CD4-positive, alpha-beta T cell treated with Interleukin-10 for 1 hour (primary cell): ENCODE measurements around the gene BUD31.
A peak's percentile ranks its signal among the peaks of the same experiment; 100 is the strongest.

ENCODE experiments used
- DNase-seq: peaks from one replicate; pipeline ENCODE4 v3.0.0-alpha.2; 2020

BUD31 gene

GRCh38 chr7:99438573-99439480 is 30.1 kb downstream of the BUD31 start, which contains the start of the genes CPSF4 and PTCD1:
Gene CPSF4 (plus strand): TSS chr7:99438943. CDS start chr7:99439083, 140 bp downstream.
Gene PTCD1 (minus strand): TSS chr7:99438798. CDS start chr7:99435242, 3,556 bp downstream.
- DNase-seq: peak; percentile 92

GRCh38 chr7:99440195-99440594 is 31.4 kb downstream of the BUD31 start:
- DNase-seq: no peak

- no peak for DNase-seq
Observed at GRCh38 chr7:99446096-99446495, 37.3 kb downstream of the BUD31 start.

GRCh38 chr7:99447943-99448342 is 39.2 kb downstream of the BUD31 start:
- DNase-seq: peak; percentile 16

GRCh38 chr7:99448855-99449254 is 40.1 kb downstream of the BUD31 start:
- DNase-seq: no peak

GRCh38 chr7:99449326-99449725 is 40.6 kb downstream of the BUD31 start:
- DNase-seq: no peak

- no peak for DNase-seq
Observed at GRCh38 chr7:99451936-99452335, 43.2 kb downstream of the BUD31 start.

- DNase-seq: no peak
Observed at GRCh38 chr7:99452541-99452940, 43.8 kb downstream of the BUD31 start.

- DNase-seq: no peak
Observed at GRCh38 chr7:99453105-99453504, 44.3 kb downstream of the BUD31 start.

- no peak for DNase-seq
Observed at GRCh38 chr7:99455874-99456273, 47.1 kb downstream of the BUD31 start.

GRCh38 chr7:99456288-99456687 is 47.5 kb downstream of the BUD31 start:
- no peak for DNase-seq

- no peak for DNase-seq
Observed at GRCh38 chr7:99457050-99457649, 48.4 kb downstream of the BUD31 start.

- no peak for DNase-seq
Observed at GRCh38 chr7:99457650-99458493, 49.1 kb downstream of the BUD31 start.

GRCh38 chr7:99459087-99459486 is 50.3 kb downstream of the BUD31 start:
- DNase-seq: peak; percentile 30

- no peak for DNase-seq
Observed at GRCh38 chr7:99460651-99461050, 51.9 kb downstream of the BUD31 start.

GRCh38 chr7:99461221-99461620 is 52.5 kb downstream of the BUD31 start:
- no peak for DNase-seq

- DNase-seq: no peak
Observed at GRCh38 chr7:99465421-99465768, 56.6 kb downstream of the BUD31 start.

- DNase-seq: no peak
Observed at GRCh38 chr7:99468336-99468918, 59.7 kb downstream of the BUD31 start.
